Activated naive CD4-positive, alpha-beta T cell treated with anti-CD3 and anti-CD28 coated beads for 36 hours (primary cell): ENCODE results near the gene BTK. TPM values are rescaled to one million over a fixed set of nuclear protein-coding genes. Genes with fewer than 3 reads are reported as not detected.

ENCODE experiments used
- total RNA-seq, 2 experiments: library from RNA; stranded (reverse); gene quantifications; one replicate each; pipeline ENCODE4 v1.2.3, GENCODE V29; 2021

BTK gene
- total RNA-seq, 2 experiments from 2014 or later: 0.38 to 0.47 TPM

Other genes with a start within 250 kb of the BTK start
- under 1 TPM; 0.41 to 0.47 TPM for gene DRP2, start 166.4 kb downstream of the BTK start, total RNA-seq
- not detected for gene TAF7L, start 94.9 kb downstream of the BTK start, total RNA-seq
- gene TIMM8A, start 37.4 kb downstream of the BTK start, total RNA-seq: 10 to 100 TPM; 14.9 to 15.9 TPM
- gene RPL36A, start 4.8 kb upstream of the BTK start, total RNA-seq: 100 to 1,000 TPM; 446 to 500 TPM
- gene GLA, start 21.7 kb upstream of the BTK start, total RNA-seq: 10 to 100 TPM; 40.7 to 45.8 TPM
- gene HNRNPH2, start 22.0 kb upstream of the BTK start, total RNA-seq: 10 to 100 TPM; 31.5 to 31.9 TPM
- 1 to 10 TPM; 5.5 to 6.1 TPM for gene ARMCX4, start 99.3 kb upstream of the BTK start, total RNA-seq
- 1 to 10 TPM; 2.6 to 3.0 TPM for gene ARMCX1, start 164.4 kb upstream of the BTK start, total RNA-seq
- gene ARMCX6, start 231.8 kb upstream of the BTK start, total RNA-seq: 10 to 100 TPM; 30.7 to 31.6 TPM
- gene ARMCX3, start 237.0 kb upstream of the BTK start, total RNA-seq: 10 to 100 TPM; 28.2 to 30.4 TPM